HCT116 (cell line): ENCODE data around the gene CTSE. TPM values are rescaled to one million over a fixed set of nuclear protein-coding genes. Genes with fewer than 3 reads are reported as not detected.

Source experiments
- ATAC-seq: fragments of 200-7000 bp; cut with Tn5 transposase; 2 replicates; pipeline ENCODE4 v1.9.1; 2020; ENCODE audit warnings: mild to moderate bottlenecking, moderate library complexity
- BruUV-seq: library from RNA; stranded (reverse); fragments of 400-500 nt; replicated peaks from 2 replicates; lab custom pipeline; 2021; lab: Mats Ljungman, UMichigan
- CTCF ChIA-PET: fragments of 300-600 bp; sonication (Branson Sonifier 250); formaldehyde crosslinking; loops from one replicate; lab custom pipeline; 2021; ENCODE audit warnings: antibody characterized with exemption; lab: Charles Lee
- POLR2A ChIA-PET: fragments of 300-600, 350-600 bp; sonication (Branson Sonifier 250); formaldehyde crosslinking; loops from one replicate; lab custom pipeline; 2021; ENCODE audit warnings: antibody characterized with exemption; lab: Charles Lee
- RAD21 ChIA-PET, 2 experiments: fragments of 300-600 bp; sonication (Branson Sonifier 250); formaldehyde crosslinking; loops; one replicate each; lab custom pipeline; 2023; ENCODE audit warnings: low total read pairs in 2 of 2; ENCODE audit not compliant: uncharacterized antibody in 2 of 2, unreplicated experiment in 2 of 2, low non-redundant PET in 1 of 2; lab: Charles Lee
- DNase-seq: peaks from one replicate; pipeline ENCODE4 v3.0.0-alpha.2; 2010; ENCODE audit warnings: low read depth, low spot score
- H2AFZ ChIP-seq: fragments of 200-600 bp; shearing (Covaris generic), sonication (generic); 2 replicates; pipeline ENCODE4 v1.6.1; 2017; ENCODE audit warnings: low read depth, mixed run types, mixed read lengths, antibody characterized with exemption, low read length; ENCODE audit not compliant: poor library complexity, severe bottlenecking
- H3K27ac ChIP-seq: 2 replicates; pipeline ENCODE4 v1.5.1; 2012; ENCODE audit warnings: low read depth, low read length
- H3K27me3 ChIP-seq: fragments of 200-600 bp; sonication (generic); 2 replicates; pipeline ENCODE4 v1.6.1; 2016; ENCODE audit warnings: mixed run types, low read length, mixed read lengths; ENCODE audit not compliant: insufficient read depth
- H3K36me3 ChIP-seq, 2 experiments: fragments of 200-500 bp in 1 of 2; fragments of 200-600 bp in 1 of 2; sonication (Bioruptor generic) in 1 of 2; sonication (generic) in 1 of 2; 2 replicates each; pipeline versions ENCODE4 v1.5.1 to v1.6.1; 2014 to 2016; ENCODE audit warnings: low read length in 2 of 2, inconsistent platforms in 1 of 2, mixed read lengths in 1 of 2, mixed run types in 1 of 2; ENCODE audit not compliant: insufficient read depth in 2 of 2, control insufficient read depth in 1 of 2
- H3K4me1 ChIP-seq, 2 experiments: fragments of 200-600 bp in 1 of 2; sonication (generic) in 1 of 2; 2 replicates each; pipeline versions ENCODE4 v1.5.1 to v1.6.1; 2012 to 2017; ENCODE audit warnings: low read length in 2 of 2, inconsistent platforms in 1 of 2, mild to moderate bottlenecking in 1 of 2, mixed read lengths in 1 of 2, mixed run types in 1 of 2, moderate library complexity in 1 of 2; ENCODE audit not compliant: insufficient read depth in 2 of 2, control insufficient read depth in 1 of 2
- H3K4me2 ChIP-seq: fragments of 200-600 bp; sonication (generic); 2 replicates; pipeline ENCODE4 v1.6.1; 2017; ENCODE audit warnings: mixed run types, low read length, mixed read lengths
- H3K4me3 ChIP-seq, 2 experiments: fragments of 200-600 bp in 1 of 2; sonication (generic) in 1 of 2; replicated peaks in 1 of 2; 2 replicates each; pipeline ENCODE4 v1.5.1; 2011 to 2016; ENCODE audit warnings: low read length in 2 of 2, control low read depth in 1 of 2, low read depth in 1 of 2, mild to moderate bottlenecking in 1 of 2, mixed read lengths in 1 of 2, mixed run types in 1 of 2
- H3K79me2 ChIP-seq: fragments of 200-600 bp; sonication (generic); 2 replicates; pipeline ENCODE4 v1.6.1; 2017; ENCODE audit warnings: mild to moderate bottlenecking, mixed run types, low read length, moderate library complexity, mixed read lengths; ENCODE audit not compliant: insufficient read depth
- H3K9ac ChIP-seq: fragments of 200-600 bp; sonication (generic); 2 replicates; pipeline ENCODE4 v1.6.1; 2016; ENCODE audit warnings: low read length, mixed read lengths
- H3K9me2 ChIP-seq: fragments of 200-600 bp; sonication (generic), shearing (Covaris generic); 2 replicates; pipeline ENCODE4 v1.6.1; 2017; ENCODE audit warnings: mixed run types, mild to moderate bottlenecking, moderate library complexity; ENCODE audit not compliant: insufficient read depth
- H3K9me3 ChIP-seq, 2 experiments: fragments of 200-500 bp in 1 of 2; fragments of 200-600 bp in 1 of 2; sonication (Bioruptor generic) in 1 of 2; sonication (generic) in 1 of 2; 2 replicates each; pipeline ENCODE4 v1.6.1; 2014 to 2017; ENCODE audit warnings: low read length in 2 of 2, mixed read lengths in 2 of 2, inconsistent platforms in 1 of 2, low read depth in 1 of 2, mild to moderate bottlenecking in 1 of 2, mixed run types in 1 of 2, moderate library complexity in 1 of 2; ENCODE audit not compliant: control insufficient read depth in 1 of 2, insufficient read depth in 1 of 2
- H4K20me1 ChIP-seq: fragments of 200-600 bp; sonication (generic), shearing (Covaris generic); 2 replicates; pipeline ENCODE4 v1.6.1; 2017; ENCODE audit warnings: mixed run types, mild to moderate bottlenecking, moderate library complexity; ENCODE audit not compliant: insufficient read depth
- ATF3 ChIP-seq: IDR thresholded peaks from 2 replicates; pipeline ENCODE4 v1.6.1; 2012
- CBX3 ChIP-seq: IDR thresholded peaks from 2 replicates; pipeline ENCODE4 v1.6.1; 2012; ENCODE audit warnings: low read depth
- EGR1 ChIP-seq: IDR thresholded peaks from 2 replicates; pipeline ENCODE4 v1.6.1; 2012; ENCODE audit warnings: low read depth
- ELF1 ChIP-seq: IDR thresholded peaks from 2 replicates; pipeline ENCODE4 v1.6.1; 2012; ENCODE audit warnings: low read depth, borderline replicate concordance
- EZH2 ChIP-seq: fragments of 200-600 bp; sonication (generic); IDR thresholded peaks from 2 replicates; pipeline ENCODE4 v1.6.1; 2017; ENCODE audit warnings: antibody characterized with exemption, mixed run types
- FOSL1 ChIP-seq: IDR thresholded peaks from 2 replicates; pipeline ENCODE4 v1.6.1; 2012; ENCODE audit warnings: low read depth
- JUND ChIP-seq: IDR thresholded peaks from 2 replicates; pipeline ENCODE4 v1.6.1; 2012
- POLR2A ChIP-seq: IDR thresholded peaks from 2 replicates; pipeline ENCODE4 v1.7.0; 2011; ENCODE audit warnings: borderline replicate concordance; ENCODE audit not compliant: insufficient read depth, insufficient read length; ENCODE audit errors: extremely low read depth
- POLR2AphosphoS5 ChIP-seq: IDR thresholded peaks from 2 replicates; pipeline ENCODE4 v1.6.1; 2011; ENCODE audit warnings: mild to moderate bottlenecking, low read depth, low read length, moderate library complexity
- RAD21 ChIP-seq: IDR thresholded peaks from 2 replicates; pipeline ENCODE4 v1.6.1; 2012; ENCODE audit warnings: low read depth, mild to moderate bottlenecking
- SIN3A ChIP-seq: IDR thresholded peaks from 2 replicates; pipeline ENCODE4 v1.6.1; 2012; ENCODE audit warnings: low read depth
- SRF ChIP-seq: IDR thresholded peaks from 2 replicates; pipeline ENCODE4 v1.6.1; 2012; ENCODE audit warnings: low read depth
- ZNF274 ChIP-seq: fragments of 200-500 bp; sonication (Bioruptor generic); IDR thresholded peaks from 2 replicates; pipeline ENCODE4 v1.6.1; 2014; ENCODE audit warnings: mild to moderate bottlenecking, low read depth, low read length, inconsistent platforms
- intact Hi-C: fragments of 100-400 bp; cut with micrococcal nuclease; formaldehyde crosslinking; loops from 2 replicates; pipeline ENCODE4 v1.10.0; 2022
- total RNA-seq: library from RNA; stranded (reverse); gene quantifications from one replicate; pipeline ENCODE4 v1.2.1, GENCODE V29; 2021; ENCODE audit not compliant: unreplicated experiment
- TF ChIP-seq, protein P1 (sequence below): IDR thresholded peaks from 2 replicates; pipeline ENCODE4 v1.6.1; 2011; ENCODE audit warnings: mild to moderate bottlenecking, low read length, moderate library complexity; ENCODE audit not compliant: insufficient replicate concordance; ENCODE audit errors: extremely low read depth

The CTSE gene
- total RNA-seq, 1 experiment from 2014 or later, result 0.12 TPM

DNA sequence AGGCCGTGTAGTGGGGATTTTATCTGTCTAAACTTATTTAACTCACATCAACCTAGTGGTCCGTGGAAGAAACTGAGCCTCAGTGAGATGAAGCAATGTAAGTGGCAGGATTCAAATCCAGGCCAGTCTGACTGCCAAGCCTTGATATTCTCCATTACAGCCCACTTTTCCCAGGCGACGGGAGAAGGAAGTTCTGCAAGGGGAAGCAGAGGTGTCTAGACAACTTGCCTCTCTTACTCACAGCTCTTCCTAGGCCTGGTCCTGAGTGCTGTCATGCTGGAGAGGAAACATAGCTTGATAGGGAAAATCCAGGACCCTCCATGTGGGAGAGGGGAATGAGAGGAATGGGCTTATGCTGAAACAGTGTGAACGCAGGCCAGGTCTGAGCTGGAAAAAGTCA, 9.1 kb downstream of the CTSE start:
- intact Hi-C loops, result no loop called here
- no peak overlapping the region for H3K4me2 ChIP-seq
- H3K4me1 ChIP-seq, result peaks cover 0 to 2% of the 10 kb centered on the region in 2 experiments; a peak in 1 of 4 replicates
- H3K36me3 ChIP-seq, result no peaks in the 10 kb centered on the region
- H3K27me3 ChIP-seq, result no peaks in the 10 kb centered on the region
- POLR2A ChIA-PET, result no interaction called here
- TF ChIP-seq SRF (no peak), CBX3 (no peak), ELF1 (no peak), ZNF274 (no peak), JUND (no peak), ATF3 (no peak), EZH2 (no peak), SIN3A (no peak), POLR2AphosphoS5 (no peak), FOSL1 (no peak), RAD21 (no peak), POLR2A (no peak), EGR1 (no peak)
- TF ChIP-seq, protein P1, sequence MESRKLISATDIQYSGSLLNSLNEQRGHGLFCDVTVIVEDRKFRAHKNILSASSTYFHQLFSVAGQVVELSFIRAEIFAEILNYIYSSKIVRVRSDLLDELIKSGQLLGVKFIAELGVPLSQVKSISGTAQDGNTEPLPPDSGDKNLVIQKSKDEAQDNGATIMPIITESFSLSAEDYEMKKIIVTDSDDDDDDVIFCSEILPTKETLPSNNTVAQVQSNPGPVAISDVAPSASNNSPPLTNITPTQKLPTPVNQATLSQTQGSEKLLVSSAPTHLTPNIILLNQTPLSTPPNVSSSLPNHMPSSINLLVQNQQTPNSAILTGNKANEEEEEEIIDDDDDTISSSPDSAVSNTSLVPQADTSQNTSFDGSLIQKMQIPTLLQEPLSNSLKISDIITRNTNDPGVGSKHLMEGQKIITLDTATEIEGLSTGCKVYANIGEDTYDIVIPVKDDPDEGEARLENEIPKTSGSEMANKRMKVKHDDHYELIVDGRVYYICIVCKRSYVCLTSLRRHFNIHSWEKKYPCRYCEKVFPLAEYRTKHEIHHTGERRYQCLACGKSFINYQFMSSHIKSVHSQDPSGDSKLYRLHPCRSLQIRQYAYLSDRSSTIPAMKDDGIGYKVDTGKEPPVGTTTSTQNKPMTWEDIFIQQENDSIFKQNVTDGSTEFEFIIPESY, result no peak
- TF ChIP-seq, all 23 proteins: peak for 0
- ATAC-seq (no peak), DNase-seq (no peak)
- ChIA-PET CTCF (no interaction called here), RAD21 (no interaction called here)
- no peak overlapping the region for H3K4me3 ChIP-seq
- BruUV-seq, result no TSS peak
- no peak overlapping the region for H2AFZ ChIP-seq
- no peaks in the 10 kb centered on the region for H3K9me2 ChIP-seq
- H3K27ac ChIP-seq, result no peak overlapping the region
- H3K79me2 ChIP-seq, result no peaks in the 10 kb centered on the region
- H3K9me3 ChIP-seq, result no peaks in the 10 kb centered on the region
- no peaks in the 10 kb centered on the region for H4K20me1 ChIP-seq
- H3K9ac ChIP-seq, result no peak overlapping the region
